ENCODE data around the gene GGA3. TPM values are rescaled to one million over a fixed set of nuclear protein-coding genes. Genes with fewer than 3 reads are reported as not detected.

Gene GGA3
- total RNA-seq, 4 donors from 2014 or later: 14.6 to 31.4 (median 21.2) TPM

DNA sequence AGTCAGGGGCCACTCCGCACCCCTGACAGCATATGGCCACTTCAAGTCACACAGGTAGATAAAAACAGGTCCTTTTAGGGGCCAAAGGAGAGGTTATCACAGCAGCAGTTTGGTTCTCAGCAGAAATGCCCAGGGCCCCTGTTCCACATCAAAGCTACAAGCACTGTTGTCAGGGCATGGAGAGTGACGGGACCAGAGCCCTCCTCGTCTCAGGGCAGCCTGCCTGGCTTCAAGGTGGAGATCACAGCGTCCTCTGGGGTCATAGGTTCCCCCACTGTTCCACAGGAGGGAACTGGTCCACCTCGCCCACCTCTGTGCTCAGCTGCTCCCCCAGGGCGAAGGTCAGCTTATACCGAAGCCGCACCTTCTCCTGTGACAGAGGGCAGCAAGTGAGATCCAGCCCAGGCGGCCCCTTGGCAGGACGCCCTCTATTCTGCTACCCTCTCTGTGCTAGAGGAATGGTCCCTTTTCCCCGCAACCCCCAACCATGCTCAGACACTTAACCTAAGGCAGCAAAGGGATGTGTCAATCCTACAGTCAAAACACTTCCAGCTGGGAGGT, 23.3 kb downstream of the GGA3 start:
- H3K9me3 ChIP-seq: no peaks in the 10 kb centered on the region
- H3K27ac ChIP-seq (replicated peaks in 1 of 4): peak overlapping the region in 2 of 4 donors; percentile 19 to 28
- DNase-seq (ENCODE audit: extremely low spot score): no peak
- no peaks in the 10 kb centered on the region for H3K27me3 ChIP-seq
- intact Hi-C loops (cut with DNase I): no loop called here
- TF ChIP-seq POLR2A (IDR thresholded peaks at IDR 0.05; ENCODE audit: low read depth): no peak
- no peak for TF ChIP-seq POLR2AphosphoS5 (IDR thresholded peaks at IDR 0.05)
- TF ChIP-seq EP300 (IDR thresholded peaks at IDR 0.05): no peak
- TF ChIP-seq, protein P1, sequence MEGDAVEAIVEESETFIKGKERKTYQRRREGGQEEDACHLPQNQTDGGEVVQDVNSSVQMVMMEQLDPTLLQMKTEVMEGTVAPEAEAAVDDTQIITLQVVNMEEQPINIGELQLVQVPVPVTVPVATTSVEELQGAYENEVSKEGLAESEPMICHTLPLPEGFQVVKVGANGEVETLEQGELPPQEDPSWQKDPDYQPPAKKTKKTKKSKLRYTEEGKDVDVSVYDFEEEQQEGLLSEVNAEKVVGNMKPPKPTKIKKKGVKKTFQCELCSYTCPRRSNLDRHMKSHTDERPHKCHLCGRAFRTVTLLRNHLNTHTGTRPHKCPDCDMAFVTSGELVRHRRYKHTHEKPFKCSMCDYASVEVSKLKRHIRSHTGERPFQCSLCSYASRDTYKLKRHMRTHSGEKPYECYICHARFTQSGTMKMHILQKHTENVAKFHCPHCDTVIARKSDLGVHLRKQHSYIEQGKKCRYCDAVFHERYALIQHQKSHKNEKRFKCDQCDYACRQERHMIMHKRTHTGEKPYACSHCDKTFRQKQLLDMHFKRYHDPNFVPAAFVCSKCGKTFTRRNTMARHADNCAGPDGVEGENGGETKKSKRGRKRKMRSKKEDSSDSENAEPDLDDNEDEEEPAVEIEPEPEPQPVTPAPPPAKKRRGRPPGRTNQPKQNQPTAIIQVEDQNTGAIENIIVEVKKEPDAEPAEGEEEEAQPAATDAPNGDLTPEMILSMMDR (IDR thresholded peaks at IDR 0.05): no peak
- H3K36me3 ChIP-seq: peaks cover 56 to 100% (median 96%) of the 10 kb centered on the region in 4 donors
- H3K4me3 ChIP-seq: no peak overlapping the region
- 85% methylated on average over 8 of the region's 11 CpGs for WGBS
- peaks cover 11 to 25% (median 20%) of the 10 kb centered on the region in 4 donors for H3K4me1 ChIP-seq

DNA sequence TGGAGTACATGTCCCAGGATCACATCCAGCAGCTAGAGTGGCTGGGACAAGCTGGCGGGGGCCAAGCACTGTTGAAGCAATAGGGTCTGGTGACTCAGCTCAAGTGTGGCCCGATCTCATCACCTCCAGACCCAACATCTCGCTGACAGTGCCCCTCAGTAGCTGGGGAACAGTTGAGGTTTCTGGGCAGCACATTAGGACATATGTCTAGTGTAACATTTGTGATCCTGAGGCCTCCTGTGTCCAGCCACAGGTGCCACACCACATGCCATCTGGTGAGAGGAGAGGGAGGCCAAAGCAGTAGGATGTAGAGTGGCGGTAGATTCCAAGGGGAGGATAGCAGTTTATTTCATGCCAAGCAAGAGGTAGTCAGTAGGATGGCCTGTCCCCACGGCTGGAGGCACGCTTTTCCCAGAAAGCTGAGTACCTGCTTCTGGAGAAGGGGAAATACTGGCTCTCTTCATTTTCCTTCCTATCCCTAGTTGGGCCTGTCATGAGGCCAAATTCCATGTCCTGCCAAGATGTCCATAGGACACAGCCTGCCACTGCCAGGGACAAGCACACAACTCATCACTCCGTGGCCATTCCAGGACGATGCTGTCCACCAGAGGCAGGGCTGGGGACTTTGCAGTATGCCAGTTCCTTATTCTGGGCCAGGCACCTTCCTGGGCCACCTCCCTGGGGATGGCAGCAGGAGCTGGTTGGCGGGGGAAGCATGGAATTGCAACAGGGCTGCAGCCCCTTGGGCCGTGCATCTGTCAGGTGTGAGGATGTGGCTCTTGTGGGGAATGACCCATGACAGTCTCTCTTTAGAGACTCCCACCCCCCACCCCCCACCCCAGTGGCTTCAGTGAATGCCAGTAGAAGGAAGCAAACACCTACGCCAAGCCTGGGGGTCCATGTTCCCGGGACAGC, 24.0 kb downstream of the GGA3 start:
- H3K9me3 ChIP-seq: no peaks in the 10 kb centered on the region
- WGBS: 74% methylated on average over 8 of the region's 12 CpGs
- H3K4me1 ChIP-seq: peaks cover 11 to 25% (median 20%) of the 10 kb centered on the region in 4 donors
- no peak overlapping the region for H3K27ac ChIP-seq (replicated peaks in 1 of 4)
- peaks cover 56 to 100% (median 96%) of the 10 kb centered on the region in 4 donors for H3K36me3 ChIP-seq
- no peak for TF ChIP-seq POLR2A (IDR thresholded peaks at IDR 0.05; ENCODE audit: low read depth)
- no peak for TF ChIP-seq EP300 (IDR thresholded peaks at IDR 0.05)
- no peak for TF ChIP-seq POLR2AphosphoS5 (IDR thresholded peaks at IDR 0.05)
- TF ChIP-seq, protein P1 (IDR thresholded peaks at IDR 0.05): no peak
- no peaks in the 10 kb centered on the region for H3K27me3 ChIP-seq
- intact Hi-C loops (cut with DNase I): no loop called here
- no peak for DNase-seq (ENCODE audit: extremely low spot score)
- no peak overlapping the region for H3K4me3 ChIP-seq

DNA sequence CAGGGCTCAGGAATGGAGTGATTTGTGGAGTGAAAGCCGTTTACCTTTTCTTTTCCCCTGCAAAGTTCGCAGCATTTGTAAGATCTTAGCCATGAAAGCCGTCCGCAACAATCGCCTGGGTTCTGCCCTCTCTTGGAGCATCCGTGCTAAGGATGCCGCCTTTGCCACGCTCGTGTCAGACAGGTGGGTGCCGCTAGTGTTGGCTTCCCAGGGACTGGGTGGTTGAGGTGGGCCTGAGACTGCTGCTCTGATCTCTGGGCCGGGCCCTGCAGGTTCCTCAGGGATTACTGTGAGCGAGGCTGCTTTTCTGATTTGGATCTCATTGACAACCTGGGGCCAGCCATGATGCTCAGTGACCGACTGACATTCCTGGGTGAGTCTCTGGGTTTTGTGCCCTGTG, 28.6 kb downstream of the GGA3 start:
- no peak for DNase-seq (ENCODE audit: extremely low spot score)
- intact Hi-C loops (cut with DNase I): no loop called here
- Histone ChIP-seq H3K4me1 (peaks cover 3 to 20% (median 11%) of the 10 kb centered on the region in 4 donors), H3K27ac (replicated peaks in 1 of 4) (no peak overlapping the region), H3K27me3 (no peaks in the 10 kb centered on the region), H3K4me3 (no peak overlapping the region), H3K9me3 (no peaks in the 10 kb centered on the region), H3K36me3 (peaks cover 40 to 100% (median 92%) of the 10 kb centered on the region in 4 donors)
- TF ChIP-seq, protein P1 (IDR thresholded peaks at IDR 0.05): no peak
- TF ChIP-seq EP300 (IDR thresholded peaks at IDR 0.05): no peak
- no peak for TF ChIP-seq POLR2AphosphoS5 (IDR thresholded peaks at IDR 0.05)
- TF ChIP-seq POLR2A (IDR thresholded peaks at IDR 0.05; ENCODE audit: low read depth): no peak
- WGBS: 95% methylated on average over 13 of the region's 13 CpGs

GRCh38 chr17:75231741-75232464, 29.5 kb downstream of the GGA3 start:
- Histone ChIP-seq H3K36me3 (peaks cover 38 to 97% (median 90%) of the 10 kb centered on the region in 4 donors), H3K27me3 (no peaks in the 10 kb centered on the region), H3K4me3 (no peak overlapping the region), H3K9me3 (no peaks in the 10 kb centered on the region), H3K27ac (replicated peaks in 1 of 4) (no peak overlapping the region), H3K4me1 (peaks cover 0 to 15% (median 13%) of the 10 kb centered on the region in 4 donors)
- TF ChIP-seq, protein P1 (IDR thresholded peaks at IDR 0.05): no peak
- TF ChIP-seq EP300 (IDR thresholded peaks at IDR 0.05): no peak
- TF ChIP-seq POLR2A (IDR thresholded peaks at IDR 0.05; ENCODE audit: low read depth): no peak
- no peak for TF ChIP-seq POLR2AphosphoS5 (IDR thresholded peaks at IDR 0.05)
- WGBS: 88% methylated on average over 14 of the region's 18 CpGs
- intact Hi-C loops (cut with DNase I): no loop called here
- DNase-seq (ENCODE audit: extremely low spot score): no peak

All from esophagus muscularis mucosa (tissue), 4 donors.